Measurements from ENCODE around the gene FGD3. TPM values are rescaled to one million over a fixed set of nuclear protein-coding genes. Genes with fewer than 3 reads are reported as not detected.

The FGD3 gene
- total and polyA plus RNA-seq, 9 of the 15 experiments (the other 6 are each of a cell fraction or from before 2014, with no cell fraction given): 0.07 to 1.3 (median 0.29) TPM

- TF ChIP-seq E2F1 (CRISPR knock-in tag; IDR thresholded peaks at IDR 0.05): no peak
- 0 out of 2 replicates have a peak, but pooled peaks have one; percentile 43 for TF ChIP-seq ZNF449 (CRISPR knock-in tag; IDR thresholded peaks at IDR 0.05)
- no peak for TF ChIP-seq RAD21 (CRISPR knock-in tag; conservative IDR thresholded peaks at IDR 0.05 in 1 of 2, IDR thresholded peaks at IDR 0.05 in 1 of 2)
- peak; percentile 87 to 91; a peak in 2 of 4 replicates for TF ChIP-seq TRIM24 (IDR thresholded peaks at IDR 0.05)
- TF ChIP-seq CEBPG (CRISPR knock-in tag; IDR thresholded peaks at IDR 0.05): peak; percentile 73; the same call in 1 of the 2 replicates
- TF ChIP-seq CEBPG (tag; conservative IDR thresholded peaks at IDR 0.05 in 1 of 2, IDR thresholded peaks at IDR 0.05 in 1 of 2): peak in 1 of 2 experiments; percentile 89; a peak in 2 of 4 replicates
- TF ChIP-seq MBD1 (CRISPR knock-in tag; IDR thresholded peaks at IDR 0.05): no peak
- TF ChIP-seq HSF4 (CRISPR knock-in tag; IDR thresholded peaks at IDR 0.05; ENCODE audit: borderline replicate concordance): 0 out of 2 replicates have a peak, but pooled peaks have one; percentile 57
- TF ChIP-seq ZBTB34 (CRISPR knock-in tag; IDR thresholded peaks at IDR 0.05): no peak
- TF ChIP-seq PCBP1 (IDR thresholded peaks at IDR 0.05; ENCODE audit: low read depth, low read length, poor library complexity, severe bottlenecking): no peak
- no peak for TF ChIP-seq AFF4 (CRISPR knock-in tag; IDR thresholded peaks at IDR 0.05)
- TF ChIP-seq ZNF589 (CRISPR knock-in tag; IDR thresholded peaks at IDR 0.05; ENCODE audit: low read depth): 0 out of 2 replicates have a peak, but pooled peaks have one; percentile 23
- TF ChIP-seq ZNF707 (CRISPR knock-in tag; conservative IDR thresholded peaks at IDR 0.05): no peak
- TF ChIP-seq NFYB (IDR thresholded peaks at IDR 0.05; ENCODE audit: extremely low read depth, insufficient read length): no peak
- TF ChIP-seq ZKSCAN3 (CRISPR knock-in tag; IDR thresholded peaks at IDR 0.05): no peak
- TF ChIP-seq RBM15 (IDR thresholded peaks at IDR 0.05; ENCODE audit: insufficient read depth, low read length): no peak
These were observed 119.8 kb downstream of the FGD3 start (continued) for GRCh38 chr9:93066978-93067603.

All from K562 (cell line).